ENCODE data around the gene GAD1.

Gene GAD1

GRCh38 chr2:170816504-170817092, at the start of gene GAD1:
Gene GAD1, plus strand, starts transcription at chr2:170816887. Its CDS starts 1,705 bp downstream, at chr2:170818592.
- peak in 49 of 56 donors; percentile 15 to 90 (median 67) for DNase-seq

GRCh38 chr2:170770008-170770605, 46.6 kb upstream of the GAD1 start, which contains the start of gene ERICH2:
Gene ERICH2, plus strand, starts transcription at chr2:170770378. Its CDS starts 304 bp downstream, at chr2:170770682.
- DNase-seq: peak in 30 of 56 donors; percentile 7 to 67 (median 40)

GRCh38 chr2:170770606-170771420, 45.9 kb upstream of the GAD1 start:
- DNase-seq: peak in 54 of 56 donors; percentile 27 to 84 (median 68)

- no peak for DNase-seq
These were observed 45.2 kb upstream of the GAD1 start for GRCh38 chr2:170771421-170771937.

GRCh38 chr2:170772295-170772694, 44.4 kb upstream of the GAD1 start:
- DNase-seq: no peak

- no peak for DNase-seq
These were observed 42.6 kb upstream of the GAD1 start for GRCh38 chr2:170774074-170774473.

- DNase-seq: no peak
These were observed 37.8 kb upstream of the GAD1 start for GRCh38 chr2:170778900-170779299.

- DNase-seq: no peak
These were observed 37.4 kb upstream of the GAD1 start for GRCh38 chr2:170779304-170779703.

GRCh38 chr2:170782673-170783072, 34.0 kb upstream of the GAD1 start:
- no peak for DNase-seq

- DNase-seq: no peak
These were observed 33.1 kb upstream of the GAD1 start for GRCh38 chr2:170783549-170783948.

GRCh38 chr2:170798996-170799395, 17.7 kb upstream of the GAD1 start:
- DNase-seq: no peak

GRCh38 chr2:170806548-170806947, 10.1 kb upstream of the GAD1 start:
- no peak for DNase-seq

GRCh38 chr2:170812710-170813600, 3.7 kb upstream of the GAD1 start:
- DNase-seq: peak in 14 of 56 donors; percentile 11 to 58 (median 28)

- DNase-seq: peak in 4 of 56 donors; percentile 15 to 41 (median 34)
These were observed 2.8 kb upstream of the GAD1 start for GRCh38 chr2:170813611-170814532.

- peak in 4 of 56 donors; percentile 17 to 41 (median 22) for DNase-seq
These were observed 2.0 kb upstream of the GAD1 start for GRCh38 chr2:170814533-170815230.

GRCh38 chr2:170815311-170815710, 1.4 kb upstream of the GAD1 start:
- DNase-seq: peak in 2 of 56 donors; percentile 50 to 62

- peak in 38 of 56 donors; percentile 16 to 77 (median 46) for DNase-seq
These were observed 762 bp upstream of the GAD1 start for GRCh38 chr2:170815746-170816503.
